Daoy (cell line): ENCODE results near the gene RAD51D. TPM values are rescaled to one million over a fixed set of nuclear protein-coding genes. Genes with fewer than 3 reads are reported as not detected.
"Not testable (repeated sequence)": the region's sequence is repeated elsewhere in the genome, so short reads cannot be mapped to it uniquely, and the experiment has no call there.

Source experiments
- DNase-seq: peaks from one replicate; pipeline ENCODE4 v3.0.0-alpha.2; 2015; ENCODE audit warnings: low read depth
- total RNA-seq: library from RNA; depleted of rRNA; stranded (reverse); fragments of >200 nt; shearing (Covaris generic); gene quantifications from 2 replicates; pipeline ENCODE4 v1.2.3, GENCODE V29; 2014

RAD51D gene
- total RNA-seq, 1 experiment from 2014 or later: 8.2 TPM

- DNase-seq: no peak
Measured at GRCh38 chr17:35068249-35068648, 51.4 kb downstream of the RAD51D start.

GRCh38 chr17:35065880-35066279, 53.8 kb downstream of the RAD51D start:
- no peak for DNase-seq

- no peak for DNase-seq
Measured at GRCh38 chr17:35064516-35065215, 55.0 kb downstream of the RAD51D start.

- DNase-seq: peak; percentile 98
Measured at GRCh38 chr17:35063514-35064223, 56.0 kb downstream of the RAD51D start, which contains the start of gene RFFL. TSS of gene RFFL (minus strand) at chr17:35063707. CDS start at chr17:35026553, 37,154 bp downstream.

- DNase-seq: no peak
Measured at GRCh38 chr17:35062308-35062707, 57.4 kb downstream of the RAD51D start.

GRCh38 chr17:35057332-35057915, 62.2 kb downstream of the RAD51D start:
- DNase-seq: no peak

GRCh38 chr17:35056013-35056412, 63.6 kb downstream of the RAD51D start:
- DNase-seq: no peak

GRCh38 chr17:35053204-35053603, 66.5 kb downstream of the RAD51D start:
- DNase-seq: no peak

- no peak for DNase-seq
Measured at GRCh38 chr17:35052780-35053179, 66.9 kb downstream of the RAD51D start.

- peak; percentile 36 for DNase-seq
Measured at GRCh38 chr17:35052241-35052610, 67.4 kb downstream of the RAD51D start.

- DNase-seq: no peak
Measured at GRCh38 chr17:35051579-35052240, 68.0 kb downstream of the RAD51D start.

GRCh38 chr17:35051183-35051578, 68.5 kb downstream of the RAD51D start:
- no peak for DNase-seq

- no peak for DNase-seq
Measured at GRCh38 chr17:35050170-35050569, 69.5 kb downstream of the RAD51D start.

GRCh38 chr17:35048685-35049379, 70.8 kb downstream of the RAD51D start:
- no peak for DNase-seq

- peak; percentile 63 for DNase-seq
Measured at GRCh38 chr17:35046740-35047283, 72.8 kb downstream of the RAD51D start.

- no peak for DNase-seq
Measured at GRCh38 chr17:35046245-35046644, 73.4 kb downstream of the RAD51D start.

GRCh38 chr17:35045458-35045979, 74.1 kb downstream of the RAD51D start:
- not testable (repeated sequence) for DNase-seq

GRCh38 chr17:35044181-35044580, 75.5 kb downstream of the RAD51D start:
- no peak for DNase-seq
